ENCODE results near the gene ULK4.

DNA sequence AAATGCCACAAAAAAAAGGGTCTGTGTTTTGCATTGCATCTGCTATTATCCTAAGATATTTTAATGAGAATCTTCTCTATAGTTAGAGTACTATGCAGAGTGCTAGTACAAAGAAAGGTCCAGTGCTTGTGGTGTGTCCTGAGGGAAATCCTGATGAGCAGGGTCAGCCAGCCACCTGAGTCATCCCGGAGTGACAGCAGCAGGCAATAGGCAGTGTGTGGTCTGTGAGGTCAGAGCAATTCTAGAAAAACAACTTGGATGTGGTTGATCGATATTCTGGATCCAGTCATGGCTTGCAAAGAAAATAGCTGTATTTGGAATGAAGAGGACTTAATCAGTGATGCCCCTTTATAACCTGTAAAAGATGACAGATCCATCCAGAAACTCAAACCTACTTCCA lies 643.4 kb downstream of the ULK4 start:
- TF ChIP-seq EZH2phosphoT487 (IDR thresholded peaks at IDR 0.05; ENCODE audit: borderline replicate concordance) = no peak
- TF ChIP-seq, protein P1, sequence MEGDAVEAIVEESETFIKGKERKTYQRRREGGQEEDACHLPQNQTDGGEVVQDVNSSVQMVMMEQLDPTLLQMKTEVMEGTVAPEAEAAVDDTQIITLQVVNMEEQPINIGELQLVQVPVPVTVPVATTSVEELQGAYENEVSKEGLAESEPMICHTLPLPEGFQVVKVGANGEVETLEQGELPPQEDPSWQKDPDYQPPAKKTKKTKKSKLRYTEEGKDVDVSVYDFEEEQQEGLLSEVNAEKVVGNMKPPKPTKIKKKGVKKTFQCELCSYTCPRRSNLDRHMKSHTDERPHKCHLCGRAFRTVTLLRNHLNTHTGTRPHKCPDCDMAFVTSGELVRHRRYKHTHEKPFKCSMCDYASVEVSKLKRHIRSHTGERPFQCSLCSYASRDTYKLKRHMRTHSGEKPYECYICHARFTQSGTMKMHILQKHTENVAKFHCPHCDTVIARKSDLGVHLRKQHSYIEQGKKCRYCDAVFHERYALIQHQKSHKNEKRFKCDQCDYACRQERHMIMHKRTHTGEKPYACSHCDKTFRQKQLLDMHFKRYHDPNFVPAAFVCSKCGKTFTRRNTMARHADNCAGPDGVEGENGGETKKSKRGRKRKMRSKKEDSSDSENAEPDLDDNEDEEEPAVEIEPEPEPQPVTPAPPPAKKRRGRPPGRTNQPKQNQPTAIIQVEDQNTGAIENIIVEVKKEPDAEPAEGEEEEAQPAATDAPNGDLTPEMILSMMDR (conservative IDR thresholded peaks at IDR 0.05; ENCODE audit: low read length) = no peak
